ENCODE data around the gene DNAJB8.
A peak's percentile ranks its signal among the peaks of the same experiment; 100 is the strongest.

Gene DNAJB8

DNA sequence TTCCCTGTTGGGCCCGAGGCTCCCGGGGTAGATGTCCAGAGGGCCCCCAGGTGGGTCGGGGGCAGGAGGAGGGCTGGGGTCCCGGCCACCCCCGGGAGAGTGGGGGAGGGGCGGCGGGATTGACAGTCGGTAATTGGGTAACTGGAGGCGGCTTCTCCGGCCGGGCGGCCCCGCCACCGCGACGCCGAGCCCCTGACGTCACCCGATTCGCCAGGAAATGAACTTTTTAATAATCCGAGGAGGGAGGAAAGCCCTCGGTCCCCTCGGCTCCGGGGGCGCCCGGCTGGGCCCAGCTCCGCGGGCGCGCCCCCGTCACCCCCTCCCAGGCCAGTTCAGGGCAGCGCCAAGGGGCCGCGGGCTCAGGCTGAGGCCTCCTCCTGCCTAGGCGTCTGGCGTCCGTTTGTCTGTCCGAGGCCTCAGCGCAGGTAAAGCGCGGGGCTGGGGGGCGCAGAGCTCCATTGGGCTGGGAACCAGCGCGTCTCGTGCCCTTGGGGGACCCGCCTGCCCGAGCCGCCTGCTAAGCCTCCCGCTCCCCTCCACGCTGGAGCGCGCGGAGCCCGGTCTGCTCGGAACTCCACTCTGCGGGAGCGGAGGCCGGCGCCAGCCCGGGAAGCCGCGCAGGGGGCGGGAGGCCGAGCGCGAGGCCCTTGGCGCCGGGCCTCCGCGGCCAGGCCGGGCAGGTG is 22.4 kb upstream of the DNAJB8 start:
- DNase-seq (peak; percentile 31 to 45), ATAC-seq (peak; percentile 16)
- peaks cover 71% of the 10 kb centered on the region for H3K4me1 Mint-ChIP-seq
- no peaks in the 10 kb centered on the region for H3K9me3 Mint-ChIP-seq
- peak overlapping the region in 1 of 2 donors; percentile 86 for H3K27ac Mint-ChIP-seq
- peaks cover 96% of the 10 kb centered on the region for H3K27me3 Mint-ChIP-seq
- H3K4me3 Mint-ChIP-seq, result peak overlapping the region; percentile 84 to 85

DNA sequence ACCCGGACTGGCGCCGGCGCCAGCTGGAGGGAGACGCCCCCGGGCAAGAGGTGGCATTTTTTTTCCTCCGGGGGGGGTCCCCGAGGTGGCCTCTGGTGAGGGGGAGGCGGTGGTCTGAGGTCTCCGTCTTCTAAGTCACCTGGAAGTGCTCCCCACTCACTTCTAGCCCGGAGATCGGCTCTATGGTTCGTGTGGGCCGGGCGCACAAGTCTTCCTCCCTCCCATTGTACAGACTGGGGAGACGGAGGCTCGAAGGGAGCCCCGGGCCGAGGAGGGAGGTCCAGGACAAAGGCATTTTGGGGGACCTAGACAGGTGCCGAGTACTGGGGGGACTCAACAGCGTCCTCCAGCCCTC is 21.9 kb upstream of the DNAJB8 start:
- H3K27ac Mint-ChIP-seq, result peak overlapping the region in 1 of 2 donors; percentile 86
- peaks cover 96% of the 10 kb centered on the region for H3K27me3 Mint-ChIP-seq
- no peak for DNase-seq
- H3K9me3 Mint-ChIP-seq, result no peaks in the 10 kb centered on the region
- peak overlapping the region; percentile 84 to 85 for H3K4me3 Mint-ChIP-seq
- peaks cover 75% of the 10 kb centered on the region for H3K4me1 Mint-ChIP-seq
- peak; percentile 15 for ATAC-seq

DNA sequence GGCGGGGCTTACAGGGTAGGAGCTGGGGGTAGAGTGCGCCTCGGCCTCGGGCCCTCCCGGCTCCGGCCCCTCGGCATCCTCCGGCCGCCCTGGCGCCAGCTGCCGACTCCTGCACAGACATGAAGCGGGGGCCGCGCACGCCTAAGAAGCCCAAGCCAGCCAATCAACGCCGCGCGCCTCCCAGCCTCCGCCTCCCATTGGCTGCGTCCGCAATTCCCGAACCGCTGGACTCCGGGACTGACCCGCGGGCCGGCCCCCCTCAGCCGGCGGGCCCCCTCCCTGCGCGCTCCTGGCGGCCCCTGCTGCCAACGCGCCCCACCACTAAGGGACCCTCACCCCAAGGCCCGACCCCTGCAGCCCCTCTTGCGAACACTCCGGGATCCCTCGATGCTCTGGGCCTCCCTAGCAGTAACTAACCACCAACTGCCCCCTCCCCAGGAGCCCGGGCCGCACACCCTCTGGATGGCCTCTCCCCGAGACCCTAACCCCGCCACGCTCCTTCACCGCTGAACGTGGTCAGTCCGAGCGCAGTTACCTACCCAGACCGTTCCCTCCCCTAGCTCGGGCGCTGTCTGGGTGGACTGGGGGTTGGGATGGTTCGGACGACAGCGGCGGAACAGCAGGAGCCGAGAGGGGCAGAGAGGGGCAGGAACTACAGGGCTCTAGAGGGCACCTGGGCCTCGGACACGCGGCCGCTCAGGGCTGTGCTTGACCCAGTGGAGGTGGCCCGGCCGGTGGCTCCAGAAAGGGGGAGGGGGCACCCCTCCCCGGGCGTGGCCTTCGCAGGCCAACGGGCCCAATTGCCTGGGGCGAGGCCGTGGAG is 21.3 kb upstream of the DNAJB8 start:
- Mint-ChIP-seq H3K27me3 (peaks cover 96% of the 10 kb centered on the region), H3K9me3 (no peaks in the 10 kb centered on the region), H3K4me3 (peak overlapping the region; percentile 85 to 89), H3K4me1 (peaks cover 76% of the 10 kb centered on the region), H3K27ac (no peak overlapping the region)
- ATAC-seq, result peak; percentile 39
- DNase-seq, result peak in 1 of 2 donors; percentile 36

DNA sequence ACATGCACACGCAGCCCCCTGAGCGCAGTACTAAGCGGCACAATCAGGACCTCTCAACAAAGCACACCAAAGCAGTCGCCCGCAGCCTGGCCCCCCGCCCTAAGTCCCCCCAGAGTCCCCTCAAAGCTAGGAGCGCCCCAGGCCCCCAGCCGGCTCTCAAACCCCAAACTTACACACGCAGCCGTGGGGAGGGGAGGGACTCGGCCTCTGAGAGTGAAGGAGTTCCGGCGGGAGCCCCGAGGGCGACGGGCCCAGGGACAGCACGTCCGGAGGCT is 20.8 kb upstream of the DNAJB8 start:
- Mint-ChIP-seq H3K4me3 (peak overlapping the region; percentile 85 to 89), H3K9me3 (no peaks in the 10 kb centered on the region), H3K27me3 (peaks cover 99% of the 10 kb centered on the region), H3K4me1 (peaks cover 80% of the 10 kb centered on the region), H3K27ac (no peak overlapping the region)
- ATAC-seq (peak; percentile 31), DNase-seq (no peak)

DNA sequence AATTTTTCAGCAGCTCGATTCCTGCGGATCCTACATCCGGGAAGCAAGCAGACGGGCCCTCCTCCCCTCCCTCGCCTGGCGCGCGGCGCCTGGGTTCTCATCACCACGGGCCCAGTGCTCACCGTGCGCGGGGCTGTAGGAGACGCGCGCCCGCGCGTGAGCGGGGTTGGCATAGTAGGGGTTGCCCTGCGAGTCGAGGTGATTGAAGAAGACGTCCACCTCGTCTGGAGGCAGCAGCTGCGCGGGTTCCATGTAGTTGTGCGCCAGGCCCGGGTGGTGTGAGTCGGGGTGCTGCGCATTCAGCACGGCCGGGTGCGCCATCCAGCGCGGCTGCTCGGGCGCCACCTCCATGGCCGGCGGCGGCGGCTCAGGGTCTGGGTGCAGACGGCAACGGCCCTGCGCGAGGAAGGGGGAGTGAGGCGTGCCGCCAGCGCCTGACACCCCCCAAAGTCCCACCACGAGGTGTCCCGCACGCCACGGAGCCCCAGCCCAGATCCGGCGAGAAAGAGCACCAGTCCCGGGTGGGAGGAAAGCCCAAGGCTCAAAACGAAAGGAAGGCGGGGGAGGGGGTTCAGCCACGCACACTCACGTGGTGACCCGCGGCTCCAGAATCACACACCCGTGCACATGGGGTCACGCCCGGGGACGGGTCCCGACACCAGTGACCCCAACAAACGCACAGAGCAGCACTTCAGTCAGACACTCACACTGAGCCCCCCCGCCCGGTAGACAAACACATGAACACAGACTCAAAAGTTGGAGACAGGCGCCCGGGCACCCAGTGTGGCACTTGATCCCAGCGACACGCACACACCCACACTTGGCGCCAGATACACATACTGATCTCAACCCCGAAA is 20.2 kb upstream of the DNAJB8 start:
- H3K27me3 Mint-ChIP-seq, result peaks cover 99% of the 10 kb centered on the region
- H3K27ac Mint-ChIP-seq, result no peak overlapping the region
- no peaks in the 10 kb centered on the region for H3K9me3 Mint-ChIP-seq
- ATAC-seq, result peak; percentile 19
- H3K4me3 Mint-ChIP-seq, result peak overlapping the region; percentile 85 to 89
- DNase-seq, result peak in 1 of 2 donors; percentile 29
- peaks cover 76% of the 10 kb centered on the region for H3K4me1 Mint-ChIP-seq

DNA sequence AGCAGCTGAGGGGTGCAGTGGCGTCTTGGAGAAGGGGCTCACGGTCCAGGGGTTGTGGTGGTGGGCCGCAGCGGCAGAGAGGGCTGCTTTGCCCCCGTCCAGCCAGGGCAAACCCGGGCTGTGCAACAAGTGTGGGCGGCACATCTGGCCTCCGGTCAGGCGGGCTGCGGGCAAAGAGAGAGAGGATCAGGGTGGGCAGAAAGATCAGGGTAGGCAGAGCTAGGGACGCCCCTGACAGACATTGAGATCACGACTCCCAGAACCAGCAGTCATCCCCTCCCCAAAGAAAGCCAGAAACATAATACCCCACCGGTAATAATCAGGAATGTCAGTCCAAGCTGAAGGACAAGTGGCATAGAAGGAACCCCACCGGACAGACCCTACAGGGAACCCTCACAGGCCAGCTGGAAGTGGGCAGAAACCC is 19.5 kb upstream of the DNAJB8 start:
- Mint-ChIP-seq H3K9me3 (no peaks in the 10 kb centered on the region), H3K27ac (no peak overlapping the region), H3K4me3 (peak overlapping the region; percentile 85 to 89), H3K4me1 (peaks cover 72% of the 10 kb centered on the region), H3K27me3 (peaks cover 96% of the 10 kb centered on the region)
- ATAC-seq (no peak), DNase-seq (no peak)

DNA sequence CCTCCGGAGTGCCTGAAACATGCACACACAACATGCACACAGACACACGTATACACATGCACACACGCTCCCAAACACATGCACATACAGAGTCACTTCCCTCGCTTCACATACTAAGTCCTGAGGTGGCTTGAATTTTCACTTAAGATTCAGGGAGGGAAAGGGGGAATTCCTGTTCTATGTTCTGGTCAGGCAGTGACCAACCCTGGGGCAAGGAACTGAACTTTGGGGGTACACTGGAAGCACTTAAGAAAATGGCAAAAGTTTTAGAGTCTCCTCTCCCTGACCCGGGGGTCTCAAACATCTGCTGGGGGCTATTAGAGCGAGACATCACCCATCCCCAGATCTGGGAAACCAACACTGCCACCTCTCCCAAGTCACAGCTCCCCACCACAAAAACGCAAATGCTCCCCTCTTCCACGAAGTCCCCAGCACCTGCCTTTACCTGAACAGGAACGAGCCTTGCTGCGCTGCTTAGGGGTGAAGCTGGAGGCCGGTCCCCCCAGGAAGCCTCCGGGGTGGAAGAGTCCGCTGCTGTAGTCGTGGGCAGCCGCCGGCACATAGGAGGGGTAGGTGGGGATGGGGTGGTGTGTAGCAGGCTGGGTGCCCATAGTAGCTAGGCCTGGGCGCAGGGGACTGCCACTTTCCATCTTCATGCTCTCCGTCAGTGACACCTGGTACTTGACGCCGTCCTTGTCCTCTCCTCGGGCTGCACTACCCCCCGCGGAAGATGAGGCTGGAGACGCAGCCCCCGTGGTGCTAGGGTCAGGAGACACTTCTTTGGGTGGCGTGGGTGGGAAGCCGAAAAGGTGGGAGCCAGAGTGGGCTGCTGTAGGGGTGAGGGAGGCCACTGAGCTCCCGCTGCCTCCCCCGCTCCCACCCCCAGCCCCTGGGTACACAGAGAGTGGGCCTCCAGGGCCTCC is 18.9 kb upstream of the DNAJB8 start:
- Mint-ChIP-seq H3K27ac (no peak overlapping the region), H3K4me1 (peaks cover 69% of the 10 kb centered on the region), H3K4me3 (no peak overlapping the region), H3K27me3 (peaks cover 97% of the 10 kb centered on the region), H3K9me3 (no peaks in the 10 kb centered on the region)
- DNase-seq (no peak), ATAC-seq (no peak)

DNA sequence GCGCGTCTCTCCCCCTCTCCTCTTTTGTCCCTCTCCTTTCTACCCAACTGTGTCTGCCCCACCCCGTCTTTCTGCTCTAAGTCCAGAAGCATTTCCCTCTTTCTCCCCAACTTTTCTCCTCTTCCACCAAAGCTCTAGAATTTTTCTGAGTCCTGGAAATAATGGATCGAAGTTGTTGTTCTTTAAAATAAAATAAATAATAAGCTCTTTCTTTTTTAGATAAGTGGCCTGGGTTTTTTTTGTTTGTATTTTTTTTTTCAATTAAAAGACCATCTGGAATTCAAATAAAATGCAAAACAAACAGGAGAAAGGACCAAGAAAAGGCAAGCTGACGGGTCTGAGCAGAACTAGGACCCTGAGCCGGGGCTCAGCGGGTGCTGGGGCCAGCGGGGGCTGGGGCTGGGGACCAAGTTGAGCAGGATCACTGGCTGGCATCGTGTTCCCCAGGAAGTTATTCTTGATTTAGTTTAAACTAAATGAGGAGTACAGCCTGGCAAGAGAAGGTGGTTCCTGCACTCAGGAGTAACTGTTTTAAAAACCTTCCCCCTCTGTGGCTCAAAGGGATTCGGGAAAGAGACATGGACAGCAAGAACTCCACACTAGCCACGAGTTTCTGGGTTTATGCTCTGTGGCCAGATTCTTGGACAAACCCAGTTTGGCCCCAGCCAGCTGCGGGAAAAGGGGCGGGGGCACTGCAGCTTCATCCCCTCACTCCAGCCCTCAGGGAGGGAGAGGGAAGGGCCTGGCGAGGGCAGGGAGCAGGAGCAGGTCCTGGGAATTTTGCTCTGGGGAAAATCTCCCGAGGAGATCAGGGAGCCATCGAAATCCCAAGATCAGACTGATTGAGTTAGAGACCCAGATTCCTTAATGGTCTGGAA is 18.0 kb upstream of the DNAJB8 start:
- Mint-ChIP-seq H3K9me3 (no peaks in the 10 kb centered on the region), H3K27ac (no peak overlapping the region), H3K27me3 (peaks cover 97% of the 10 kb centered on the region), H3K4me3 (no peak overlapping the region), H3K4me1 (peaks cover 60% of the 10 kb centered on the region)
- no peak for ATAC-seq
- DNase-seq, result no peak

DNA sequence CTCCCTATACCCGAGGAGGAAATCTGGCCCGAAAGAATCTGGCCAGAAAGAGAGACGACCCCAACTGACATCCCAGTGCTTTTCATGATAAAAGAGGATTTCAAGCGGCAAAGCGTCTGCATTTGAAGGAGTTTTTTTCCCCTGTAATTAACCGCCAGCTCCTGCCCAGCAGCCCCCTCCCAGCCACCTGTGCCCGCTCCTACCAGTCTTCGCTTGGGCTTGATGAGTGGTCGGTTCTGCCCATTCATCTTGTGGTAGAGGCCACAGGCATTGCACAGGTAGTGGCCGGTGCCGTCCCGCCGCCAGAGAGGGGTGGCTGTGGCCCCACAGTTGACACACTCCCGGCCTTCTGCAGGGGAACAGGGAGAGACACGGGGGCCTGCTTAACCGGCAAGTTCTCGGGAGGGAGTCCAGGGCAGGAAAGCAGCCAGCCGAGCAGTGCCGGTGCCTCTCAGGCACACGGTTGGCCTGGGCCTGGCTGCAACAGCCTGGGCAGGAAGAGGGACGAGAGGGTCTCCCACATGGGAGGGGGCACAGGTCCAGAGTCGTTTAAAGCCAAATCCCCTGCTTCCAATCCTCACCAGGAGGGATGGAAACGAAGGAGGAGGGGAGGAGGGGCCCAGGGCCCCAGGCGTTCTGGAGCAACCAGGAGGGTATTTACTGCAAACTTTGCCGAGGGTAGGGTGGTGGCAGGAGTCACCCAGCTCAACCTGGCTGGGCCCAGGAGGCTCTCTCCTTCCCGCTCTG is 17.1 kb upstream of the DNAJB8 start:
- Mint-ChIP-seq H3K4me3 (peak overlapping the region; percentile 56 to 65), H3K9me3 (no peaks in the 10 kb centered on the region), H3K27ac (no peak overlapping the region), H3K4me1 (peaks cover 56% of the 10 kb centered on the region), H3K27me3 (peaks cover 93% of the 10 kb centered on the region)
- no peak for DNase-seq
- ATAC-seq, result no peak

DNA sequence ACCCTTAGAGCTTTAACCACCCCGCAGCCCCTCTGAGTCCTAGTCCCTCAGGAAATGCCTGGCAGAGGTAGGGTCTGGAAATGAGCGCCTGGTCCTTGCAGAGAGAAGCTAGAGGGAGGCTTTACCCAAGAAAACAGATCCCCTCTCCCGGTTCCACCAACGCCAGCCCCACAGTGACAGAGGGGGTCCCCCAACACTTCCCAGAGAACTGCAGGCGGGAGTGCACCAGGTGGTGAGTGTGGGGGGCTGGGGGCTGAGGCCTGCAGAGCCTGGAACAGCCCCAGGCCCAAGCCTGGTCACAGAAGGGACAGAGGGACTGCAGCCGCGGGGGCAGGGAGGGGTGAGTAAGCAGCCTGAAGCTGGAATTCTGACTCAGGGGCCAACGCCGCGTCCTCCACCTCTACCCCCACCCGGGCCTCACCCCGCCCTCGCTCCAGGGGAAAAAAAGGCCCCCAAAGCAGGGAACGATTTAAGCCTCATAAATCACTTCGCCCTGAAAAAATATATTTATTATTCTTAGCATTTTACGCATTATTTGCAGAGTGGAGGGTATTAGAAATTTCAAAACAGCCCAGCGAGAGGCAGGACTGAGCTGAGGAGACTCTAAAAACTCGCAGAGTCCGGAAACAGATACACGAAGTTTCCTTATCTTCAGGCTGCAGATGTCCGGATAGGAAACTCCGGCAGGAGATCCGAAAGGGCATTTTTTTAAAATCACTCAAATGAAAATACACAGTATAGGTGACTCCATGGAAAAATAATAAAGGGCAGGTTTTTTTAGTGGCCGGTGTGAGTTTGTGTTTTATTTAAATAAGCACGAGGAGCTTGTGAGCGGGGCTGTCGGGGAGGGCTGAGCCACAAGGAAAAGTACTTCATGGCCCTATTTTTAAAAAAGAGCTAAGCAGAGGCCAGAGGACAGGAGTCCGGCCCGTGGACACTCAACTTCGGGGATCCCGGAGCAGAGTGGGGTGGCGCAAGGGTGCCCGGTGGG is 16.3 kb upstream of the DNAJB8 start:
- peak overlapping the region in 1 of 2 donors; percentile 49 for H3K27ac Mint-ChIP-seq
- no peaks in the 10 kb centered on the region for H3K9me3 Mint-ChIP-seq

DNA sequence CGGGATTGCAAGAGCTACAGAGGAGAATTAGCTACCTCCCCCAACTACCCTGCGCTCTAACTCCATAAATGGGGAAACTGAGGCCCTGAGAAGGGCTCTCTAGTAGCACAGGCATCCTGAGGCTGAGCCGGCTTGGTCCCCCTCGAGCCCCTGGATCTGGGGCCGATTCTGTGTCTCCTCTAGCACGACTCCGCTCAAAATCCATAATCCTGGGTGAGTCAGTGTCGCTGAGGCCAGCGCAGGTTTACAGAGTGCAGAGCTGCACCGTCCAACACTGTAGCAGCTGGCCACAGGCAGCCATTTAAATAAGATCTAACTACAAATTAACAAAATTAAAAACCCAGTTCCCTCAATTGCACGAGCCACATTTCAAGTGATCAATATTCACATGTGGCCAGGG is 15.5 kb upstream of the DNAJB8 start:
- peaks cover 39% of the 10 kb centered on the region for H3K4me1 Mint-ChIP-seq
- peaks cover 93% of the 10 kb centered on the region for H3K27me3 Mint-ChIP-seq
- H3K27ac Mint-ChIP-seq, result no peak overlapping the region
- DNase-seq (no peak), ATAC-seq (no peak)
- H3K9me3 Mint-ChIP-seq, result no peaks in the 10 kb centered on the region
- H3K4me3 Mint-ChIP-seq, result peak overlapping the region in 1 of 2 donors; percentile 35

More for the DNA sequence above, 16.3 kb upstream of the DNAJB8 start:
- H3K27me3 Mint-ChIP-seq, result peaks cover 93% of the 10 kb centered on the region
- peaks cover 47% of the 10 kb centered on the region for H3K4me1 Mint-ChIP-seq
- no peak for ATAC-seq
- peak overlapping the region; percentile 56 to 65 for H3K4me3 Mint-ChIP-seq
- DNase-seq, result no peak

DNA sequence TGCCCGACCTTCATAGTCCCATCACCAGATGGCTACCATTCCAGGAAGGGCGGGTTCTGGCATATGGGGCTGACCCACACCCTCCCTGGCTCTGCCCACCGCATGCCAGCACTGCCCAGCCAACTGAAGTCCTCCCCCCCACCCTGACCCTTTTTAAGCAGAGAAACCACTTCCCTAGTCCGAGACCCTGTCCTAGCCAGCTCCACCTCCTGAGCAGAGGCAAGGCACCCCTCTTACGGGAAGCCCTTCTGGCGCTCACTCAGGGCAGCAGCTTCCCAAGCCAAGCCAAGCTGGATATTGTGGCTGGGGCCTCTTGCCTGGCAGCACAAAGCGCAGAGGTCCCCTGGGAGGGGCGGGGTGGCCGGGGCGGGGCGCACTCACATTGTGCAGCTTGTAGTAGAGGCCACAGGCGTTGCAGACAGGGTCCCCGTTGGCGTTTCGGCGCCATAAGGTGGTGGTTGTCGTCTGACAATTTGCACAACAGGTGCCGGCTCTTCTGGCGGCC is 14.8 kb upstream of the DNAJB8 start:
- H3K27ac Mint-ChIP-seq, result no peak overlapping the region
- ATAC-seq (no peak), DNase-seq (no peak)
- H3K4me1 Mint-ChIP-seq, result peaks cover 32% of the 10 kb centered on the region
- no peak overlapping the region for H3K4me3 Mint-ChIP-seq
- H3K27me3 Mint-ChIP-seq, result peaks cover 91% of the 10 kb centered on the region
- H3K9me3 Mint-ChIP-seq, result no peaks in the 10 kb centered on the region
